HepG2 (cell line): Measurements from ENCODE around the gene C17orf58. TPM values are rescaled to one million over a fixed set of nuclear protein-coding genes. Genes with fewer than 3 reads are reported as not detected.

Experiments used
- AFF4 ChIP-seq: sonication (generic); formaldehyde crosslinking; IDR thresholded peaks from 2 replicates; pipeline ENCODE4 v1.4.0; 2020; ENCODE audit warnings: missing genetic modification reagents
- HDAC1 ChIP-seq: sonication (generic); formaldehyde crosslinking; IDR thresholded peaks from 2 replicates; pipeline ENCODE4 v1.5.1; 2020; ENCODE audit warnings: mild to moderate bottlenecking, missing genetic modification reagents
- HMG20A ChIP-seq: IDR thresholded peaks from 2 replicates; pipeline ENCODE4 v1.6.1; 2016; ENCODE audit warnings: borderline replicate concordance
- IRF2 ChIP-seq: IDR thresholded peaks from 2 replicates; pipeline ENCODE4 v1.6.1; 2018; ENCODE audit warnings: missing genetic modification reagents, missing compliant biosample characterization
- JARID2 ChIP-seq: sonication (generic); formaldehyde crosslinking; IDR thresholded peaks from 2 replicates; pipeline ENCODE4 v1.8.1; 2023; ENCODE audit warnings: missing genetic modification reagents, inconsistent platforms; ENCODE audit not compliant: insufficient replicate concordance
- KMT2A ChIP-seq: sonication (generic); formaldehyde crosslinking; IDR thresholded peaks from 2 replicates; pipeline ENCODE4 v1.4.0; 2020; ENCODE audit warnings: missing genetic modification reagents
- NCOA5 ChIP-seq: sonication (generic); formaldehyde crosslinking; IDR thresholded peaks from 2 replicates; pipeline ENCODE4 v1.4.0; 2020; ENCODE audit warnings: missing genetic modification reagents
- REPIN1 ChIP-seq: sonication (generic); formaldehyde crosslinking; IDR thresholded peaks from 2 replicates; pipeline ENCODE4 v1.8.0; 2022; ENCODE audit warnings: missing genetic modification reagents, low read depth, mild to moderate bottlenecking, borderline replicate concordance
- SNRNP70 ChIP-seq: fragments of 200-400 bp; formaldehyde crosslinking; IDR thresholded peaks from 2 replicates; pipeline ENCODE4 v1.6.1; 2017; ENCODE audit warnings: mild to moderate bottlenecking, low read depth, low read length, moderate library complexity
- THAP11 ChIP-seq: IDR thresholded peaks from 2 replicates; pipeline ENCODE4 v1.6.1; 2016; ENCODE audit warnings: missing biosample characterization, missing genetic modification reagents
- THAP8 ChIP-seq: sonication (generic); formaldehyde crosslinking; IDR thresholded peaks from 2 replicates; pipeline ENCODE4 v1.5.1; 2020; ENCODE audit warnings: missing genetic modification reagents, mild to moderate bottlenecking, borderline replicate concordance
- TRIM24 ChIP-seq: sonication (generic); formaldehyde crosslinking; IDR thresholded peaks from 2 replicates; pipeline ENCODE4 v1.8.0; 2022; ENCODE audit warnings: mild to moderate bottlenecking, missing genetic modification reagents
- UBTF ChIP-seq: sonication (generic); formaldehyde crosslinking; IDR thresholded peaks from 2 replicates; pipeline ENCODE4 v1.4.0; 2020; ENCODE audit warnings: mild to moderate bottlenecking, missing genetic modification reagents
- ZNF224 ChIP-seq: sonication (generic); formaldehyde crosslinking; IDR thresholded peaks from 2 replicates; pipeline ENCODE4 v1.5.0; 2020; ENCODE audit warnings: mild to moderate bottlenecking, missing genetic modification reagents
- ZNF274 ChIP-seq: sonication (generic); formaldehyde crosslinking; IDR thresholded peaks from 2 replicates; pipeline ENCODE4 v1.5.1; 2020; ENCODE audit warnings: mild to moderate bottlenecking, missing genetic modification reagents
- ZNF317 ChIP-seq: sonication (generic); formaldehyde crosslinking; IDR thresholded peaks from 2 replicates; pipeline ENCODE4 v1.5.0; 2020; ENCODE audit warnings: mild to moderate bottlenecking, missing genetic modification reagents
- ZNF34 ChIP-seq: sonication (generic); formaldehyde crosslinking; IDR thresholded peaks from 2 replicates; pipeline ENCODE4 v1.4.0; 2020; ENCODE audit warnings: mild to moderate bottlenecking, missing genetic modification reagents, borderline replicate concordance
- ZNF441 ChIP-seq: sonication (generic); formaldehyde crosslinking; IDR thresholded peaks from 2 replicates; pipeline ENCODE4 v1.7.0; 2021; ENCODE audit warnings: missing genetic modification reagents, borderline replicate concordance
- ZNF605 ChIP-seq: sonication (generic); formaldehyde crosslinking; IDR thresholded peaks from 2 replicates; pipeline ENCODE4 v1.8.0; 2022; ENCODE audit warnings: mild to moderate bottlenecking, missing genetic modification reagents
- ZNF616 ChIP-seq: sonication (generic); formaldehyde crosslinking; IDR thresholded peaks from 2 replicates; pipeline ENCODE4 v1.5.0; 2020; ENCODE audit warnings: low read depth, mild to moderate bottlenecking, missing genetic modification reagents
- ZNF800 ChIP-seq: sonication (generic); formaldehyde crosslinking; IDR thresholded peaks from 2 replicates; pipeline ENCODE4 v1.4.0; 2020; ENCODE audit warnings: missing genetic modification reagents
- polyA plus RNA-seq, 8 experiments: library from polyadenylated mRNA; depleted of rRNA in 3 of 8; stranded (reverse) in 7 of 8; unstranded in 1 of 8; fragments of >200 nt; fragmentation: Illumina TruSeq in 4 of 8; extraction: Trizol in 4 of 8; gene quantifications; 2 replicates each; pipeline versions ENCODE4 v1.2.1 to v1.2.3, GENCODE V29; 2011 to 2016; ENCODE audit warnings: low read depth in 4 of 8, missing spikeins in 1 of 8, mixed read lengths in 1 of 8; ENCODE audit not compliant: insufficient read depth in 1 of 8
- total RNA-seq, 5 experiments: library from RNA; depleted of rRNA; stranded (reverse); fragments of >200 nt; fragmentation: Illumina TruSeq; extraction: Trizol; gene quantifications; 2 replicates each; pipeline ENCODE4 v1.2.3, GENCODE V29; 2016; ENCODE audit warnings: low read depth in 1 of 5

Gene C17orf58
- total and polyA plus RNA-seq, 2 of the 13 experiments (the other 11 are each of a cell fraction or from before 2014, with no cell fraction given) = 15.6 to 15.8 TPM

- 0 out of 2 replicates have a peak, but pooled peaks have one; percentile 36 for TF ChIP-seq THAP8 (CRISPR knock-in tag)
- TF ChIP-seq UBTF (CRISPR knock-in tag) = peak; percentile 98
- peak; percentile 26; the same call in 1 of the 2 replicates for TF ChIP-seq ZNF317 (CRISPR knock-in tag)
- peak; percentile 87; the same call in 1 of the 2 replicates for TF ChIP-seq ZNF224
- peak; percentile 88 for TF ChIP-seq ZNF605 (CRISPR knock-in tag)
- TF ChIP-seq JARID2 (CRISPR knock-in tag) = no peak
- peak; percentile 49; the same call in 1 of the 2 replicates for TF ChIP-seq ZNF800 (CRISPR knock-in tag)
- TF ChIP-seq KMT2A (CRISPR knock-in tag) = peak; percentile 90
- TF ChIP-seq AFF4 (CRISPR knock-in tag) = peak; percentile 63; the same call in 1 of the 2 replicates
- 0 out of 2 replicates have a peak, but pooled peaks have one; percentile 84 for TF ChIP-seq NCOA5
- peak; percentile 84; the same call in 1 of the 2 replicates for TF ChIP-seq REPIN1 (CRISPR knock-in tag)
- TF ChIP-seq HMG20A (CRISPR knock-in tag) = no peak
- TF ChIP-seq TRIM24 (CRISPR knock-in tag) = no peak
- no peak for TF ChIP-seq ZNF34
- peak; percentile 86 for TF ChIP-seq THAP11 (CRISPR knock-in tag)
- TF ChIP-seq IRF2 = peak; percentile 77; the same call in 1 of the 2 replicates
- peak; percentile 99 for TF ChIP-seq HDAC1 (CRISPR knock-in tag)
- TF ChIP-seq SNRNP70 = no peak
- peak; percentile 77; the same call in 1 of the 2 replicates for TF ChIP-seq ZNF616 (CRISPR knock-in tag)
- TF ChIP-seq ZNF441 (CRISPR knock-in tag) = 0 out of 2 replicates have a peak, but pooled peaks have one; percentile 58
- TF ChIP-seq ZNF274 (CRISPR knock-in tag) = peak; percentile 98
Measured at GRCh38 chr17:68035523-68036303, 39.4 kb upstream of the C17orf58 start, which contains the start of gene KPNA2 (continued).
